Measurements from ENCODE around the gene CES4A.

Gene CES4A

DNA sequence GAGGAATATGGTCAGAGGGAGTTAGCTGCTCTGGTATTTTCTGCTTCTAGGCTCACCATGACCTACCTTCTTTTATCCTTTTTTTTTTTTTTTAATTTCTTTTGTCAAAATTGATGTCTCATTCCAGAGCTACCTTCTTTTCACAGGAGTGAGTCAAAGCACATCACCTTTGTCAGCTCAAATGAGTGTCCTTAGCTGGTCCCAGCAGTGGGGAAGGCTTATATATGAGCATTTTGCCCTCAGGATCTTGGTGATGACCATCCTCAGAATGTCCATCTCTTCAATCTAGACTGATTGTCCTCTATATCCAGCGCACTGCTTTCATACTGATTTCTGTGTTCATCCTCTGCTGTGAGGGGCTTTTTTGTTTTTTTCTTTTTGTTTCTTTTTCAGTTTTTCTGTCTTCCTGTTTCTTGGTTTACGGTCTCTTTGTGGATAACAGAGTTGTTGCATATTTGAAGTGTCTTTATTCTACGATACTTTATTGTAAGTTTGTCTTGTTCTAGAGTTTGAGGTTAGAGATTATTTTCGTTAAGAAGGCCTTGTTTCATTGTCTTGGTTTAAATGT is 65.5 kb downstream of the CES4A start:
- no peak for DNase-seq (ENCODE audit: low spot score)

DNA sequence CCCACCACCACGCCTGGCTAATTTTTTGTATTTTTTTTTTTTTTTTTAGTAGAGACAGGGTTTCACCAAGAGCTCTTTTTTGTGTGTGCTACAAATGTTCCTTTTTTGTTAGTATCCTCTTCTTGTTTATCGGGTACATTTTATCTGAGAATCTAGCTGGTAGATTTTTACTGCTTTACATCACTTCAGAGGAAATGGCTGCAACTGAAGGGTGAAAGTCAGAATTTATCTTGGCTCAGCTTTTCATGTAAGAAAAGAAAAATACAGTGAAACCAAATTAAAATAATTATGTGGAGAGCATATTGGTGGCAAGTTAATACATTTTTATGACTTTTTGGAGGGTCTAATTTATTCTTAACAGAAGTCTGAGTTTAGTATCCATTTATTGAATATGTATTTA is 66.5 kb downstream of the CES4A start:
- no peak for DNase-seq (ENCODE audit: low spot score)

DNA sequence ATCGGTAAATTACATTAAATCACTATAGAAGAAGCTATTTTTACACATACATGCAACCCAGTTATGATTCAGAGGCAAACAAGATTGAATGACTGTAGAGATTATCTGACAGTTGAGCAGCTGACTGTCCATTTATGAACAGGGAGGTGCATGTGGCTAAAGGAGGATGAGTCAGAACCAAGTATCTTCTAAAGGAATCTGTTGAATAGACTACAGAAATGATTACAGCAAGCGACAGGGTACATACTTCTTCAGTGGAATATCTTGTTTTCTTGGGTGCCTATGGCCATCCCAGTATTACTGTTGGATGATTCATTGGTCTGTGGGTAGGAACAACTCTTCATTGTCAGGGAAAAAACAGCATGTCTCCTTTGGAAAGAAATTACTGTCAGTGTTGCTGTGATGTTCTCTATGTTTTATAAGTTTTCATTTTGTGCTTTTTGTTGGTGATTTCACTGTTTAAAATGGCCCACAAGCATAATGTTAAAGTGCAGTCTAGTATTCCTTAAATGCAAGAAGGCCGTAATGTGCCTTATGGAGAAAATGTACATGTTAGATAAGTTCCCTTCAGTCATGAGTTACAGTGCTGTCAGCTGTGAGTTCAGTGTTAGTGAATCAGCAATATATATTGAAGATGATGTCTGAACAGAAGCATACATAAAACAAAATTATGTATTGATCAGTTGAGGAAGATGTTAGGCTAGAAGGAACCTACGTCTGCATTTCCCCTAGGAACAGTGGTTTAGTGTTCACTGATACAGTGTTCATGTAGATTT is 67.5 kb downstream of the CES4A start:
- DNase-seq (ENCODE audit: low spot score): peak; percentile 94
